Globus pallidus (tissue), 1 donor: ENCODE data around the gene AMBRA1.

Experiments
- DNase-seq: peaks from one replicate; pipeline ENCODE4 v3.0.0-alpha.2; 2015; ENCODE audit warnings: low spot score

AMBRA1 gene, protein sequence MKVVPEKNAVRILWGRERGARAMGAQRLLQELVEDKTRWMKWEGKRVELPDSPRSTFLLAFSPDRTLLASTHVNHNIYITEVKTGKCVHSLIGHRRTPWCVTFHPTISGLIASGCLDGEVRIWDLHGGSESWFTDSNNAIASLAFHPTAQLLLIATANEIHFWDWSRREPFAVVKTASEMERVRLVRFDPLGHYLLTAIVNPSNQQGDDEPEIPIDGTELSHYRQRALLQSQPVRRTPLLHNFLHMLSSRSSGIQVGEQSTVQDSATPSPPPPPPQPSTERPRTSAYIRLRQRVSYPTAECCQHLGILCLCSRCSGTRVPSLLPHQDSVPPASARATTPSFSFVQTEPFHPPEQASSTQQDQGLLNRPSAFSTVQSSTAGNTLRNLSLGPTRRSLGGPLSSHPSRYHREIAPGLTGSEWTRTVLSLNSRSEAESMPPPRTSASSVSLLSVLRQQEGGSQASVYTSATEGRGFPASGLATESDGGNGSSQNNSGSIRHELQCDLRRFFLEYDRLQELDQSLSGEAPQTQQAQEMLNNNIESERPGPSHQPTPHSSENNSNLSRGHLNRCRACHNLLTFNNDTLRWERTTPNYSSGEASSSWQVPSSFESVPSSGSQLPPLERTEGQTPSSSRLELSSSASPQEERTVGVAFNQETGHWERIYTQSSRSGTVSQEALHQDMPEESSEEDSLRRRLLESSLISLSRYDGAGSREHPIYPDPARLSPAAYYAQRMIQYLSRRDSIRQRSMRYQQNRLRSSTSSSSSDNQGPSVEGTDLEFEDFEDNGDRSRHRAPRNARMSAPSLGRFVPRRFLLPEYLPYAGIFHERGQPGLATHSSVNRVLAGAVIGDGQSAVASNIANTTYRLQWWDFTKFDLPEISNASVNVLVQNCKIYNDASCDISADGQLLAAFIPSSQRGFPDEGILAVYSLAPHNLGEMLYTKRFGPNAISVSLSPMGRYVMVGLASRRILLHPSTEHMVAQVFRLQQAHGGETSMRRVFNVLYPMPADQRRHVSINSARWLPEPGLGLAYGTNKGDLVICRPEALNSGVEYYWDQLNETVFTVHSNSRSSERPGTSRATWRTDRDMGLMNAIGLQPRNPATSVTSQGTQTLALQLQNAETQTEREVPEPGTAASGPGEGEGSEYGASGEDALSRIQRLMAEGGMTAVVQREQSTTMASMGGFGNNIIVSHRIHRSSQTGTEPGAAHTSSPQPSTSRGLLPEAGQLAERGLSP (N-terminal part only)

DNA sequence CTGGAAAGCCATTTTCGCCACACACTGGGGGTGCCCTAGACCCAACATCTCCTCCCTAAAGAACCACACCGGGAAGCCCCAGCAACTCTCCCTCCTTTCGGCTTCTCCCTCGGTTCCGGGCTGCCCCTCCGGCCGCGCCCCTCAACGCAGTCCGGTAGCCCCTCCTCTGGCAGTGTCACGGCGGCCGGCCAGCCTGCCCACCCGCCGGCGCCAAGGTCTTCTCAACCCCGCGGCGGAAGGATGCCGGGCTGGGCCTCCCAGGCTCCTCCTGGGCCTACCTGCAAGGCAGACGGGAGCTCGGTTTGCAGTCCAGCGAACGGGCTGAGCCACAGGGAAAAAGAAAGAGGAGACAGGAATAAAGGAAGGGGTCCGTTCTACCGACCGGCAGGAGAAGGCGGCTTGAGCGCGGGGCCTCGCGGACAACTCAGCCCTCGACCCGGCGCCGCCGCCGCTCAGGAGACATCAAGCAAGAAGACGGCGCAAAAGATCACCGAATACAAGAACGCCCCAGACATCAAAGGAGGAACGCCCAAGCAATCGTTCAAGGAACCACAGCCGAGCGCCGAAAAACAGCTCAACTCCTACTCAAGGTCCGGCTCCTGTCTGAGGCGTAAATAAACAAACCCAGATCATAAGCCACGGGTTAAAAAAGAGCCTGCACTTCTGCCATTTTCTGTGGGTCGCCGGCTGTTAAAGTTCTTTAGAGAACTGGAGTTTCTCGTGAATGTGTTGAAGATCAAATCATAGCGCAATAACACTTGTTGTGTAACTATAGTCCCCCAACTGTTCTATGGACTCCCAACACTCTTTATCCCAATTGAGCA is at the start of gene AMBRA1:
TSS of gene AMBRA1 (minus strand) at position 474 of the 824 bp plus-strand sequence. CDS start 45,643 bp downstream, outside the sequence.
- DNase-seq: peak; percentile 92

DNA sequence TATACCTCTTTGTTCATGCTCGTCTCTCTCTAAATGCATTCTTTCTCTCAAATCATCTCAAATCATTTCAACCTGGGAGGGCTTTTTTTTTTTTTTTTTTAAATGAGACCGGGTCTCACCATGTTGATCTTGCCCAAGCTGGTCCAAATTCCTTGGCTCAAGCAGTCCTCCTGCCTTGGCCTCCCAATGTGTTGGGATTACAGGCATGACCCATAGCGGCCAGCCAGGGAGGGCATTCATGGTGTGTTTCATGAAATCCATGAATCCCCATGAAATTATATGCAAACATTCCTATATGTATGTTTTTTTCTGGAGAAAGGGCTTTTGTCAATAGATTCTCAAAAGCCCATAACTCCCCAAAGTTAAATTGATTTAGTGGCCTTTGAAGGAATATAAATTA is 49.7 kb upstream of the AMBRA1 start:
- no peak for DNase-seq

DNA sequence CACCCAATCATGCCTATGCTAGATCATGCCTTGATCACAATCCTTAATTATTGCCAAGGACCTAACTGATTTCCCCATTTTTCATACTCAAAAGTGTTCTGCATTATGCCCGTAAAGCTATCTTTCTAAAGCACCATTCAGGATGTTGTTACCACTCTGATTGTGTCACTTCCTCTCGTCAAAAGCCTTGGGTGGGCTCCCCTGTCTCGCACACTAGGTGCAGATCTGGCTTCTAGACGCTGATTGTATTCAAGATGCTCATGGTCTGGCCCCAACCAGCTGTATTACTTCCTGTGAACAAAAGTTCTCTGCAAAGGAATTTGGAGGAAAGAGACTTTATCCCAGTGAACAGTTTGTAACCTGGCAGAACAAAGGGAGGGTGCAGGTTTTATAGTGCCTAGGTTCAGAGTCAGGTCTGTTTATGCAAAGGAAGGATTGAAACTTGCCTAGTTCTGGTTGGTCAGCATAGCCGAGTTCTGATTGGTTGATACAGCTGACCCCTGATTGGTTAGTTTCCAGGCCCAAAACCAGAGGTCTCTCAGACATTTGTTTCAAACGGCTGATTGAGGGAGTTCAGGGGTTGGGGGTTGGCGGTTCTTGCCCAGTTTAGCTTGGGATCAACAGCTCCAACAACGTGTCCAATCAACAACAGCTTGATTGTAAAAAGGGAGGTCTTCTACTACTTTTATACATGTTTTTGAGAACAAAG is 49.0 kb upstream of the AMBRA1 start:
- no peak for DNase-seq

DNA sequence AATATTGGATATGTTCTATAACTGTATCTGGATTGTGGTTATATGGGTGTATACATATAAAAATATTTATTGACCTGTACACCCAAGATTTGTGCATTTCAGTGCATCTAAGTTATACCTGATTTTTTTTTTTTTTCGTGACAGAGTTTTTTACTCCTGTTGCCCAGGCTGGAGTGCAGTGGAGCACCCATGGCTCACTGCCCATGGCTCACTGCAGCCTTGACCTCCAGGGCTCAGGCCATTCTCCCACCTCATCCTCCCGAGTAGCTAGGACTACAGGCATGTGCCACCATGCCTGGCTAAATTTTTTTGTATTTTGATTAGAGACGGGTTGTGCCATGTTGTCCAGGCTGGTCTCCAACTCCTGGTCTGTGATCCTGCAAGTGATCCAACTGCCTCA is 47.8 kb upstream of the AMBRA1 start:
- no peak for DNase-seq

DNA sequence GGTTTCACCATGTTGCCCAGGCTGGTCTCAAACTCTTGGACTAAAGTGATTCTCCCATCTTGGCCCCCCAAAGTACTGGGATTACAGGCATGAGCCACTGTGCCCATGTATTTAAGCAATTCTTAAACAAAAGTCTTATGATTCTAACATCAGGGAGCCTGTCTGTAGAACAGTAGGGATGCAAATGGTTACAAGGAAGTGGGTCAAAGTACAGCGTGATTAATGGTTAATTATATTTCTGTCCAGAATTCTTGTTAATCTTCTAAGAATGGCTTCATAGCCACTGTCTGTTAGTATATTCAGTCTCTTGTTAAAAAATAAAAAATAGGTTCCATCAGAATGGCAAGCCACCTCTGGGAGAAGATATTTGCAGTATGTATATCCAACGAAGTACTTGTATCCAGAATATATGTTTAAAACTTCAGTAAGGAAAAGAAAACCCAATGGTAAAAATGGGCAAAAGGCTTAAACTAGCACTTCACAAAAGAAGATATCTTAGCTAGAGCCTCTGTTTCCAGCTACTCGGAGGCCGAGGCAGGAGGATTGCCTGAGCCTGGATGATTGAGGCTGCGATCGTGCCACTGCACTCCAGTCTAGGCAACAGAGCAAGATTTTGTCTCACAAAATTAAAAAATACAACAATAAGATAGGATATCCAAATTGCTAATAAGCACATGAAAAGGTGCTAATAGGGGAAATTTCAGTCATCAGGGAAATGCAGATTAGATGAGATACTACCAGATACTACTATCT is 46.4 kb upstream of the AMBRA1 start:
- DNase-seq: no peak

DNA sequence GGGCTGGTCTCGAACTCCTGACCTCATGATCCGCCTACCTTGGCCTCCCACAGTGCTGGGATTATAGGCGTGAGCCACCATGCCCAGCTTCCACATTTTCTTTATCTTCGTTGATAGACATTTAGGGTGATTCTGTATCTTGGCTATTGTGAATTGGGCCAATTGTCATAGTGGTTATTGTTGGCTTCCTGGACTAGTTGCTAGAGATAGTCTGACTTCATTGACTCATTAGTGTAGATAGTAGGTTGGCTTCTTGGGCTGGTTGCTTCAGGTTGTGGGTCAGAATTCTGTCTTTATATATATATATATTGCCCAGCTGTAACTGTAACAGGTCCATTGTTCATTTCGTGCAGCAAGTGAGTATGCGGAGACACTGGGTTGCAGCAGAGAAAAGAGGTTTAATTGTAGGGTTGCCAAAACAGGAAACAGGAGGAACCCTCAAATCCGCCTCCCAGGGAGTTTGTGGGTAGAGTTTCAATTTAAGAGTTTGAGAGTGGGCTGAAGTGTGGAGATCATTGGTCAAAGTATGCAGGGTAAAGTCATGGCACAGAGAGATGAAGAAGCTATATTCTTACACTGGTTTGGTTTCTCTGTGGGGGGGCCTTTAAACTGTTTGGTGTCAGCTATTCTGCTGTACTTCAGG is 45.5 kb upstream of the AMBRA1 start:
- no peak for DNase-seq

DNA sequence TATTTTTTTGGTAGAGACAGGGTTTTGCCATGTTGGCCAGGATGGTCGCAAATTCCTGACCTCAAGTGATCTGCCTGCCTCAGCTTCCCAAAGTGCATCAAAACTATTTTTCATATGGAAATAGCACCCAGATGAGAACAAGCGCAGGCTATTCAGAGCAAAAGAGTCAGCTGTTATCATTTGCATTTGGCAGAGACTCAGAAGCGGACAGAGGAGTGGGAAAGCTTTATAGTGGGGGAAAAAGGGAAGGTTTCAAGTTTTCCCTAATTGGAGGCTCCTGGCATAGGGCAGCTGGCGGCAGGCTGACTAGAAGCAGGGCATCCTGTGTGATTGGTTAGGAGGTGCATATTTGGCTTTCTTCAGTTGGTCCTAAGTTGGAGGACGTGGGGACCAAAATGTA is 43.7 kb upstream of the AMBRA1 start:
- DNase-seq: peak; percentile 75

DNA sequence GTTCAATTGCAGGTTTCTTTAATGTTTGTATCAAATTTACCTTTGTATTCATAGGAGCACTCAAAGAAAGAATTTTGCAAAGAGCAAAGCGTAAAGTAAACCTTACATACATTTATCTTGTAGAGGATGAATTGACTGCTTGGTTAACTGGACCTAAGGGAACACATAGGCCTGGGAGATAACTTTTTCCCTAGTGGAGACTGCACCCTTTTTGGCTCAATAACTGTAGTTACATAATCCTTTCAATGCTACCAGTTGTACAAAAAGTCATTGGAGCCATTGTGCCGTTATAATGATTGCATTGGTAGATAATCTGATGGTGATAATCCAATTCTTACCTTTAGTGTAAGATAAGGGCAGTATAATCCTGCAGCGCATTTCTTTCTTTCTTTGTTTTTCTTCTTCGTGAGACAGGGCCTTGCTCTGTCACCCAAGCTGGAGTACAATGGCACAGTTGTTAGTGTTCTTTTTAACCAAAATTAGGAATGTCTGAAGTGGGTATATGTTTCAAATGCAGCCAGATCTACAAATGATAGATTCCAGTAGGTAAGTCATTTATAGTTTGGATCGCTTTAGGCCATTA is 41.8 kb upstream of the AMBRA1 start:
- DNase-seq: peak; percentile 59

DNA sequence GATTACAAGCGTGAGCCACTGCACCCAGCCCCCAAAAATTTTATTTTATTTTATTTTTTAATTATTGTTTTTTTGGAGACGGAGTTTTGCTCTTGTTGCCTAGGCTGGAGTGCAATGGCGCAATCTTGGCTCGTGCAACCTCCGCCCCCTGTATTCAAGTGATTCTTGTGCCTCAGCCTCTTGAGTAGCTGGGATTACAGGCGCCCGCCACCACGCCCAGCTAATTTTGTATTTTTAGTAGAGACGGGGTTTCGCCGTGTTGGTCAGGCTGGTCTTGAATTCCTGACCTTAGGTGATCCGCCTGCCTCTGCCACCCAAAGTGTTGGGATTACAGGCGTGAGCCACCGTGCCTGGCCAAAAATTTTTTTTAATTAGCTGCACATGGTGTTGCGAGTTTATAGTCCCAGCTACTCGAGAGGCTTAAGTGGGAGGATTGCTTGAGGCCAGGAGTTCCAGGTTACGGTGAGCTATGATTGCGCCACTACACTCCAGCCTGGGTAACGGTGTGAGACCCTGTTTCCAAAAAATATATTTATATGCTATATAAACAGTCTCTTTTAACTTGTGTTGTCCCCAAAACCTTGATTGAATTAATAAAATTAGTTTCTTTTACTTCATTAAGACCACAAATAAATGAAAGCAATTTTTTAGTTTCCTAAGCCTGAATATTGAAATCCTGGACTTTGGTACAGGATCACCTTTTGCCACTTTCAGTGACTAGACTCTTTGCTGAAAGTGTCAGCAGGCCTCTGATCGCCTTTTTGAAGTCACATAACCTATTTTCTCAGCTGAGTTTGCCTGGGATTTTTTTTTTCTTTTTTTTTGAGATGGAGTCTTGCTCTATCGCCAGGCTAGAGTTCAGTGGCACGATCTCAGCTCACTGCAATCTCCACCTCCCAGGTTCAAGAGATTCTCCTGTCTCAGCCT is 39.7 kb upstream of the AMBRA1 start:
- no peak for DNase-seq

DNA sequence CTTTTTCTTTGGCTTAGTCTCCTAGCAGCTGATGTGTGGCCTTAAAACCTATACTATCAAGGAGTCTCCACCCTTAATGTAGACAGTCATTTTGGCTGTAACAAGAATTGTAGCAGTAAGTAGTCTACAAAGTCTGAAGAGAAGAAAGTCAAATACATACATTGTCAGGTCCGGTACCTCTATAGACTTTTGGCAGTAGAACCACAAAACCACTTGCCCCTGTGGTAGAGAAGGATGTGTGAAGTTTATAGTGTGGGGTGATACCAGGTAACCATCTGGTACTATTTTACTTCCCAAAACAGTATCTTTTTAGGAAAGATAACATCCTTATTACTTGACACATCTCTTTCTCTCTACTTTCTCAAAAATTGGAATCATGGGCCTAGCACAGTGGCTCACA is 38.7 kb upstream of the AMBRA1 start:
- no peak for DNase-seq

DNA sequence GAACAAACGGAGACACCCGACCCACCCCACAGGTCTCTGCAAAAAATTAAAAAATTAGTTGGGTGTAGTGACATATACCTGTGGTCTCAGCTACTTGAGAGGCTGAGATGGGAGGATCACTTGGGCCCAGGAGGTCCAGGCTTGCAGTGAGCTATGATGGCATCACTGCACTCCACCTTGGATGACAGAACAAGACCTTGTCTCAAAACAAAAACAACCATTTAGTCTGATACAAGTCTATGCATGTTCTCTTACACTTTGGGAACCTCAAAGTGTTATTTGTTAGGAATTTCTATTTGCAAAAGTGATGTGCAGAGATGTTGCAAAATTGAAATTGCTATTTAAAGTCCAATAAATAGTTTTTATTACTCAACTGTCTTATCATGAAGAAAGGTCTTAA is 37.9 kb upstream of the AMBRA1 start:
- no peak for DNase-seq

DNA sequence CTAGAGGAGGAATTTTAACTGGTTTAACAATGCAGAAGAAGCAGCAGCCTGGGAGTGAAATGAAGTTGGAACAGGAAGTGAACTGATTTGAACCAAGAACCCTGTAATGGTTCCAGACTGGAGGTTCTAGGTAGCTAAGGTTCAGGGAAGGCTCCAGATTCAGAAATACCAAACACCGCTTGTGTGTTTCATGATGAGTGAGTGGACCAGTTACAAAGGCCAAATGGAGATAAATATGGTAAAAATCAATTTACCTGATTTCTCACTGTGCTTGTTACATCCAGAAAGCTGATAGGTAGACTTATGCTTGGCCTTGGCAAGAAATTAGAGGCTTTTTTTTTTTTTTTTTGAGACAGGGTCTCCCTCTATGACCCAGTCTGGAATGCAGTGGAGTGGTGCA is 36.4 kb upstream of the AMBRA1 start:
- DNase-seq: no peak

DNA sequence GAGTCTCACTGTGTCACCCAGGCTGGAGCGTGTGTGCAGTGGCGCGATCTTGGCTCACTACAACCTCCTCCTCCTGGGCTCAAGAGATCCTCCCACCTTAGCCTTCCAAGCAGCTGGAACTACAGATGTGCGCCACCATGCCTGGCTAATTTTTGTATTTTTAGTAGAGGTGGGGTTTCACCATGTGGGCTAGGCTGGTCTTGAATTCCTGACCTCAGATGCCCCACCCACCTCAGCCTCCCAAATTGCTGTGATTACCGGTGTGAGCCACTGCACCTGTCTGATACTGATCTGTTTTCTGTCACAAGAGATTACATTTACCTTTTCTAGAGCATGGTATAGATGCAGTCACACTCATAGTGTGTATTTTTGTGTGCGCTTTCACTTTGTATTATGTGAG is 35.1 kb upstream of the AMBRA1 start:
- no peak for DNase-seq

DNA sequence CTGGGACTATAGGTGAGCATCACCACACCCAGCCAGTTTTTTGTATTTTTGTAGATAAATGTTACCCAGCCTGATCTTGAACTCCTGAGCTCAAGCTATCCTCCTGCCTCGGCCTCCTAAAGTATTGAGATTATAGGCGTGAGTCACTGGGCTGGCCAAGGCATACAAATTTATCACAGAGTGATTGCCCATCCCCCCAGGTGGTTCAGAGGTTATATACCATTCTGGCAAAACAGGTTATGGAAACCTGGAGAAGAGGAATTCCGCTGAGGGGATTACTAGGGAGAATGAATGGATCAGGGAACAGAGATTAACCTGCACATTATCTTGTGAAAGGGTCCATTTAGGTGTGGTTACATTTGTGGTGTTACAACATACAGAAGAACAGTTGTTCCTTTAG is 31.6 kb upstream of the AMBRA1 start:
- DNase-seq: no peak

DNA sequence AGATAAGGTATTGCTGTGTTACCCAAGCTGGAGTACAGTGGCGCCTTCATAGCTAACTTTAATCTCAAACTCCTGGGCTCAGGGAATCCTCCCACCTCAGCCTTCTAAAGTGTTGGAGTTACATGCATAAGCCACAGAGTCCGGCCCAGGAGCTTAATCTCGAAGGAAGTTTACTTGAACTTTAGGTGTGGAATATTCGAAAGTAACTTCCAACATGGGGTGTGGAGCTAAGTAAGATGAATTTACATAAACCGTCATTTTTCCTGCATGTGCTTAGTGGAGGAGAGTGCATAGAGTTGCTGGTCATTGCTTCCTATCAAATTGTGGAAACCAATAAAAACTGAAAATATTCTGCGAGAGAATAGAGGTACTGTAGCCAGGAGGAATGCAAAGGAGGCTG is 25.0 kb upstream of the AMBRA1 start:
- DNase-seq: no peak

DNA sequence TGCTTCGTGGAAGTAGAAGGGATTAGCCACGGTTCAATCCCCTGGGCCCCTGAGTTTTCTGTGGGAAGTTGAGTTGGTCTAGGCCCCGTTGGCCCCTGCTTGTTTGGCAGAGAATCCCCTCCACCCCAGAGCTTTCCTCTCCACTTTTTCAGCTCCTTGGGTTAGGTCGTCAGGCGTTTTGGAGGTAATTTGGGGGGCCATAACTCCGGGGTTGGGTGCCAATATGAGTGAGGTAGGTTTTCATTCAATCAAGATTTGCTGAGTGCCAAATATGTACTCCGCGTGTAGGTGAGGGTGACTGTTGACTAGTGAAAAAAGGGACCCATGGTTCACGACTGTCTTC is 24.1 kb upstream of the AMBRA1 start:
- no peak for DNase-seq

DNA sequence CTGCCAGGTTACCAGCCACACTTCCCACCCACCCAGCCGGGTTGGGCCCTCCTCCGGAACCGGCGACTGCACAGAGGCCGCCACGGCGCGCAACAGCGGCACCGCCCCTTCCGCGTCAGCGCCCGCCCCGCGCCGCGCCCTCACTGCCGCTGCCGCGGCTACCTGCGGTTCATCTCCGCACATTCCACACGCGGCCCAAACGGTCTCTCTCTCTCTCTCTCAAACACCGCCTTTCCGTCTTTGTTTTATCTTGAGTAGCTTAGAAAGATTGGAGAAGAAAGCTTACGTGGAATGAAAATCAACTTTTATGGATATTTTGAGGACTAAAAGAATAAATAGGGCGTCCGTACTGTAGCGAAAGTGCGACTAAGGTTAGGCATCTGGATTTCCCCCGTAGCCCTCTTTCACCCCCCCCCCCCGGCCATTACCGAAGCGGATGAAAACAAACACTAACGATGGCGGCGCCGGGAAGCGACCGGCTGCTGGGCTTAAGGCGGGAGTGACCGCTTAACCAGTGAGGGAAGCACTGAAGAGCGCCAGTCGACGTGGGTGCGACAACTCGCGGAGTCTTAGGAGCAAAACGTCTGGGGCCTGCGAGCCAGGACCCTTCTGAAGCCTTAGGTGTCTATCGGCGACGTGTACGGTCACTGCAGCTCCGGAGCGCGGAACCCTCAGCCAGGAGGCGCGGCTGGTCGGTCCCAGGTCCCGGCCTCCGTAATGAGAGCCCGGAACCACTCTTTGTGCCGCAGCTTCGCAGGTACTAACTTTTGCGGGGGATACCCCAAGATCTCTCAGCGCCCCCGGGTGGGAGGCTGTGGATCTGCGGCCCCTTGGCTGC is 23.5 kb upstream of the AMBRA1 start, which contains the start of the genes ATG13 and HARBI1:
TSS of gene ATG13 (plus strand) at position 420 of the 838 bp plus-strand sequence. CDS start 26,739 bp downstream, outside the sequence.
TSS of gene HARBI1 (minus strand) at position 94 of the 838 bp plus-strand sequence. CDS start 990 bp downstream, outside the sequence.
- peak; percentile 87 for DNase-seq
